Central memory CD4-positive, alpha-beta T cell (primary cell): ENCODE results near the gene ZRANB3.

Experiments
- DNase-seq: peaks from one replicate; pipeline ENCODE4 v3.0.0; 2022

Gene ZRANB3

GRCh38 chr2:135246711-135247270 lies 284.2 kb downstream of the ZRANB3 start:
- no peak for DNase-seq

- no peak for DNase-seq
These were observed 285.9 kb downstream of the ZRANB3 start for GRCh38 chr2:135245071-135245470.

- no peak for DNase-seq
These were observed 292.4 kb downstream of the ZRANB3 start for GRCh38 chr2:135238651-135239050.

- no peak for DNase-seq
These were observed 300.9 kb downstream of the ZRANB3 start for GRCh38 chr2:135230150-135230549.

DNA sequence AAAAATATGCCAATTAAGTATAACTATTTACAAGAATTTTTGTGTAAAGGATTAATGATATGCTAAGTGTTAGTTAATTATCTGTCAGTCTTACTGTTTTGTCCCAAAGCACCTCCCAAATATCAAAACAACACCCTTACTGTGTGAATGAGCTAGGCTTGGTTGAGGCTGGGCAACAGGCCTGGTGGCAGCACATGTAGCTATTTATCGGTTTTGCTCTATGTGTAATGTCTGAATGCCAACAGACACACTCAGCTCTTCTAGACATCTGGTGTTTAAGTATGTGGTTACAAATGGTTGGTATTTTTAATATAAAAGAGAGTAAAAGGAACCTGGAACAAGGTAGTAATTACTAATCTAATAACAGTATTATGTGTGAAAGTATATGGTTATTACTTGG lies 303.6 kb downstream of the ZRANB3 start:
- no peak for DNase-seq

- no peak for DNase-seq
These were observed 304.1 kb downstream of the ZRANB3 start for GRCh38 chr2:135226961-135227360.

DNA sequence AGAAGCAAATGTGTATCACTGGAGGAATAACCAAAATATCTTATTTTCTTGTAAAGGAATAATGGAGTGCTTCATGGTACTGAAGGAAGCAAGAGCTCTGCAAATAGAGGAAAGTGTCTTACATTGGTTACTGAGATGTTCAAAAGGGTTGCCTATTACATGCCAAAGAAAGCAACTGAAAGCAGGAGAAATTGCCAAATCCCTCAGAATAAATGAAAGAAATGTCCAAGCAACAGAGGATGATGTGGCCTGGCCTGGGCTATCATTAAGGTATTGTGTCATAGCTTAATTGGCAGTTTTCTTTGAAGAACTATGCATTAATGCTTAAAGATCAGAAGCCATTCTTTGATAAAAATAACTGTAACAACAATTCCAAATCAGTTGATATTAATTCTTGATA lies 305.2 kb downstream of the ZRANB3 start:
- no peak for DNase-seq

DNA sequence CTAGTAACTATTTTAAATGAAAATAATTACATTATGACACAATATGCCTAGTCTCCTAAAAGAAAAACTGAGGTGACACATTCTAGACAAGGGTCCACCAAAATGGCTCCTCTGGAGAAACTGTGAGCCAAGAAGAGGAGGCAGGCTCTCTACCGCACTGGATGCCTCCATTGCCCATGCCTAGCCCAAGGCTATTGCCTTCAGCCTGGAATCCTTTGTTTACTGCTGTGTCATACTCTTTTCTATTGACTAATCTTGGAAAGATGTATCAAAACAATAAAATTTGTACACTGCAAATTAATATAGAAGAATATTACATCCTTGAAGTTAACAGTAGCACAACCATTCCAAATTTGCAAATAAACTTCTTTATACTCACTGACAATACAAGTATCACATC lies 311.8 kb downstream of the ZRANB3 start:
- no peak for DNase-seq

GRCh38 chr2:135218426-135218825 lies 312.6 kb downstream of the ZRANB3 start:
- DNase-seq = no peak

DNA sequence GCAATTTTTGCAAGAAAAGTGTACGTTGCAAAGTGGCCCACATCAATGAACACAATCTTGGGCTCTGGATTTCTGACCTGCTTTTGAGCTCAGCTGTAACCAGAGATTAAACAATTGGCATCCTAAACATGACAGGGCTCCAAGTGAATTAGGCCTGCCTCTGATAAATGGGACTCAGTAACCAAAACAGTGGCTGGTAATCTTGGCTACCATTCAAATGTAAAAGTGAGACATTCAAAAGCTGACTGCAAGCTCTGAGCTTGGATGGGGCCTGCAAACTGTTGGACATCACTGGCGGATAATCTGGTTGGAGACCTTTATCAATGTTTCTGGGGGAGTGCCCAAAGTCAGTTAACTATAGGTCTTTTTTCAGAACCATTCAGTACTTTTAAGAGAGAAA lies 318.3 kb downstream of the ZRANB3 start:
- DNase-seq = no peak

GRCh38 chr2:135208016-135208415 lies 323.0 kb downstream of the ZRANB3 start:
- DNase-seq = no peak

DNA sequence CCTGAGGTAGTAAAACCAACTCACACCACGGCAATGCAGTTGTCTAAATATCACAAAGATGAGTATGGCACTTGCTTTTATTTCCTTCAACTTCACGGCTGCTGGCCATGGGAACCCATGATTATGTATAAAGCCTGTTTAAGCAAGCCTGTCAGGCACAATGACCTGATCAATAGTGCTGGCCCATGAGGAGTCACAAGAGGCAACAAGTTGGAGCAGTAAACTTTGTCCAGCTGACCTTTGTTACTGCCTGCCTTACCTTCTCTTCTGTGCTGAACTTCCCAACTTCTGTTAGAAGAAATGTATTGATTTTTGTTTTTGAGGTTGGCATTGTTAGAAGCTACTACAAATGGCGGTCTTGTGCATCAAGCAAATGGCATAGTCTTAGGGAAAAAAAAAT lies 327.1 kb downstream of the ZRANB3 start:
- no peak for DNase-seq

GRCh38 chr2:135202751-135203150 lies 328.3 kb downstream of the ZRANB3 start:
- no peak for DNase-seq

DNA sequence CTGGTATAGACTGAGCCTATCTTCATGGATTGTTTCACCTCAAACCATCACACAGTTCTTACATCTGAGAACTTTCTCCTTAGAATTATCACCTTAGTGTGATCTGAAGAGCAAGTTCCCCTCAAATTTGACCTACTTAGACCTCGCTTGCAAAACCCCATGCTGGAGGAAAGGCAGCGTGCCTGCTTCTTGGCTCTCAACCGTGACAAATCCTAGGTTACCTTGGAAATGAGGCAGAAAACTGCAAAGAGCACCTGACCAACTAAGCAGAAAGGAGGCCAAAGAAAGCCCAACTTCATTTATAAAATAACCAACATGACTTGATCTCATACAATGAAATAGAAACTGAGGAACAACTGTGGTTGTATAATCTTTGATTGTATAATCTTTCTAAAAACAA lies 332.5 kb downstream of the ZRANB3 start:
- DNase-seq = no peak

DNA sequence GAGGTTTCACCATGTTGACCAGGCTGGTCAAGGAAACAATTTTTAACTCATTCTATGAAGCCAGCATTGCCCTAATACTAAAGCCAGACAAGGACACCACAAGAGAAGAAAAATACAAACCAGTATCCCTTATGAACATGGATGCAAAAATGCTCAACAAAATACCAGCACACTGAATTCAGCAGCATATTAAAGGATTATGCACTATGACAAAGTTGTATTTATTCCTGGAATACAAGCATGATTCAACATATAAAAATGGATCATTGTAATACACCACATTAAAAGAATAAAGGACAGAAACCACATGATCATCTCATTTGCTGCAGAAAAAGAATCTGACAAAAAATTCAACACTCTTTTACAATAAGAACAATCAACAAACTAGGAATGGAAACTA lies 340.2 kb downstream of the ZRANB3 start:
- no peak for DNase-seq

- no peak for DNase-seq
These were observed 341.9 kb downstream of the ZRANB3 start for GRCh38 chr2:135189148-135189547.

DNA sequence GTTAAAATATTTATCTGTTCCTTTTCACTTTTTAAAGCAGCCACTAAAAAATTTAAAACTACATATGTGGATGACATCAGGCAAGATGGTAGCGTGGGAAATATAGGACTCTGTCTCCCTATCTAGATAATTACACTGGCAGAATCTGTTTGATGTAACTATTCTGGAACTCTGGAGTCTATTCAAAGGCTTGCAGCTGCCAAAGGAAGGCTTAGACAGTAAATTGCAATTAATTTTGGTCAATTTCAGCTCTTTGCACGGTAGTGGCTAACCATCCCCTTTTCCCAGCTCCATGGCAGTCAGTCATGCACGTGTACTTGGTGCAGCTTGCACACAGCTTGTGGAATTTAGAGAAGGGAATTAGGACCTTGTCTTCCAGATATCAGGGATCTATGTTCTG lies 343.7 kb downstream of the ZRANB3 start:
- DNase-seq = no peak

DNA sequence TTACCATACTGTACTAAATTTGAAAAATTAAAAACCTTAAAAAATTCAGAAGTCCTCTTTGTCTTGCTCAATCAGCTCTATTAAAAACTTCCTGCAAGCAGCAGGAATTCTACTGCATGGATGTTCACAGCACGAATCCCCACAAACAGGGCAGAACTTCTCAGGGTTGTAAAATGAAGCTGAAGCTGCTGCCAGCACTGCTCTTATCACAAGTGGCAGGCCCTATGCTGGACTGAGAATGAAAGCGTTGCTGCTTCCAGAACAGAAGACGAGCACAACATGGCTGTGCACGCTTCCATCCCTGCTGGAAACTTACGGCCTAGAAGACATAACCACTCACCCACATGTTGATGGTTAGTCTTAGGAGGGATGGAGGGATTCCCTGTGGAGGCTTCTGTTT lies 345.0 kb downstream of the ZRANB3 start:
- DNase-seq = no peak

DNA sequence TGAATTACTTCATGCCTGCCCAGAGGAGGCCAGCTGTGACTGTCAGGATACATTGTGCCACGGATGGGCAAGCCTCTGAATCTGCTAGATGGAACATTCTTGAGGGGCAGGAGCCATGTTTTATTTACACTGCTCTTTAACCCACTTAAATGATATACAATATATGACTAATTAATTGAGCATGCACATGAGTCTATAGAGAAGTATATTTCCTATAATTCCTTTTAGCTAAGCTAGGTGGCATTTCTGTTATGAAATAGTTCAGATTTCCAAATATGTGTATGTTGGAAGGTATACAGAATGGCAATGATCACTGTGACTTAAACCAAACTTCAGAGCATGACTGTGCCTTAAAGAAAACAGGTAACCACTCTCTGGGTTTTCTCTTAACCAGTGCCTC lies 347.2 kb downstream of the ZRANB3 start:
- no peak for DNase-seq

DNA sequence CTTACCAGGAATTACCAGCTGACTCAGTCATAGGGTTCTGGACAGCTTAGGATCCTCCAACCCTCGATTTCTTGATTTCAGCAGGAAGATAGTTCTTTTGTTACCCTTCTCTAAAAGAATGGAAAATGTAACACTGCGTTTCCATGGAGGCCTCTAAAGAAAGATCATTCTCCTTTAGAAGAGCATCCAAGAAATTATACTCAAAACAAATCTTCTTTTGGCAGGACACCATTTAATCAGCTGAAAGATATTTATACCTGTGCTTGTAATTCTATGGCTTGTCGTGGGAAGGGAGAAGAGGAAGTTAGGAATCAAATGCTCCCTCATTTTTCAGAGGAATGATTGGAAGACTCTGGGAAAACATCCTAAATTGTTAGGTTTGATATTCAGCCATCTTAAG lies 348.4 kb downstream of the ZRANB3 start:
- no peak for DNase-seq

DNA sequence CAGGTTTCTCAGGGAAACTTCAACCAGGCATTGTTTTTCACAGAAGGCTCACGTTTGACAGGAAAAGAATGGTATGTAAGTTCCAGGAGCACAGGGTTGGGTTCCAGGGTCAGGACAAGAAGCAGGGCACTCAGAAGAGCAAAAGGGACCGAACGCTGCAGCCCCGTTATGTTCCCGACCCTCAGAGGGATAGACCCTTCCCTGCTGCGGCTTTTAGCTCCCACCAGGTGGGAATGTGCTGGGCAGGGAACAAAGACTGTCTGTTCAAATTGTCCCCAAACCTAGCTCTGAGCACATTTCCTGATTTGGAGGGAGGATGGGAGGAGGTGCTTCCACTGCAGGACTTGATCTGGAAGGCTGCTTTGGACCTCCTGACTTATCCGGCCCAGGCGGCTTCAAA lies 348.8 kb downstream of the ZRANB3 start:
- DNase-seq = no peak

- no peak for DNase-seq
These were observed 351.3 kb downstream of the ZRANB3 start for GRCh38 chr2:135179689-135180088.

GRCh38 chr2:135175177-135175576 lies 355.8 kb downstream of the ZRANB3 start:
- no peak for DNase-seq

DNA sequence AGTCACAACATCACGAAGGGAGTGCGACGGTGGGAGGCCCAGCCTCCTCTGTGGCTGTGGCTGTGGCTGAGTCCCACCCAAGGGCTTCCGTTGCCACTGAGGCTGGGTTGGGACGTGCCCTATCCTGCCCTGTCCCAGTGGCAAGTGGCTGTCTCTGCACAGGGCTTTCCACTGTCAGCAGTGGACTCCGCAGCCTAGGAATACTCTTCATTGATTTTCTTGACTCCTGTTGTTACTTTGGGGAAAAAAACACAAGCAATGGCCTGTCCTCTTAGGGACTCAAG lies 356.3 kb downstream of the ZRANB3 start:
- no peak for DNase-seq

DNA sequence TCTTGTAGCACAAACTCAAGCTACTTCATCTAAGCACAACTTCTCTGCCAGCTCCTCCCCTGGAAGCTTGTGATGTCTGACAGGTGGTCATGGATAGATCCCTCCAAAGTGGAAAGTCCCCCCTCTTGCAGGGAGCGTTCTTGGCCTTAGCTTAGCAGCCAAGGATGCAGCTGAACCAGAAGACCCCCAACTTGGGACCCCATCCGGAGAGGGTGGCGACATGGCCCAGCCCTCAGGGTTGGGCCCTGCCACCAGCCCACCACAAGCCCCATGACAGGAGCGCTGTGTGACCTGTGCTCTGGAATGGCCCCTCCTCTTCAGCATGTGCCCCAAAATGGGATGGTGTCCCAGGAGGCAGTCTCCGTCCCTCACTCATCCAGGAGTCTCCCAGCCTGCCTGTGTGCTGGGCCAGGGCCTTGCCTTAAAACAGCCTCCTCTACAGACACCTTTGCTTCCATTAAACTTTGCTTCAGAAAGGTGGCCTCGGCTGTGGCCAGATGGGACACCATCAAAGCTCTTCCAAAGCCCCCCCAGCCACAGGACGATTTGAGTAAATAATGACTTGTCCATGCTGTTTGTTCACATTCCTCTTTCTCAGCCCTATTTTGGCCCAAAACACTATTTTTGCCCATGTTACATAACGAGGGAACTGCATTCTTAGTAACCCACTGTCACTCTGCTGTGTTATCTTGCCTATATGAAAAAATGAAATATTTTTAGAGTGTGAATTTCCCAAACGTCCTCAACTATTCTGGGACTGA lies 356.8 kb downstream of the ZRANB3 start:
- no peak for DNase-seq
